Activated CD4-positive, CD25-positive, alpha-beta regulatory T cell (primary cell): Measurements from ENCODE around the gene PIGB.
"Not testable (repeated sequence)": the region's sequence is repeated elsewhere in the genome, so short reads cannot be mapped to it uniquely, and the experiment has no call there.

Source experiments
- DNase-seq, 4 experiments: peaks; one replicate each; lab custom pipeline; 2025; lab: John Stamatoyannopoulos, UW

Gene PIGB

DNA sequence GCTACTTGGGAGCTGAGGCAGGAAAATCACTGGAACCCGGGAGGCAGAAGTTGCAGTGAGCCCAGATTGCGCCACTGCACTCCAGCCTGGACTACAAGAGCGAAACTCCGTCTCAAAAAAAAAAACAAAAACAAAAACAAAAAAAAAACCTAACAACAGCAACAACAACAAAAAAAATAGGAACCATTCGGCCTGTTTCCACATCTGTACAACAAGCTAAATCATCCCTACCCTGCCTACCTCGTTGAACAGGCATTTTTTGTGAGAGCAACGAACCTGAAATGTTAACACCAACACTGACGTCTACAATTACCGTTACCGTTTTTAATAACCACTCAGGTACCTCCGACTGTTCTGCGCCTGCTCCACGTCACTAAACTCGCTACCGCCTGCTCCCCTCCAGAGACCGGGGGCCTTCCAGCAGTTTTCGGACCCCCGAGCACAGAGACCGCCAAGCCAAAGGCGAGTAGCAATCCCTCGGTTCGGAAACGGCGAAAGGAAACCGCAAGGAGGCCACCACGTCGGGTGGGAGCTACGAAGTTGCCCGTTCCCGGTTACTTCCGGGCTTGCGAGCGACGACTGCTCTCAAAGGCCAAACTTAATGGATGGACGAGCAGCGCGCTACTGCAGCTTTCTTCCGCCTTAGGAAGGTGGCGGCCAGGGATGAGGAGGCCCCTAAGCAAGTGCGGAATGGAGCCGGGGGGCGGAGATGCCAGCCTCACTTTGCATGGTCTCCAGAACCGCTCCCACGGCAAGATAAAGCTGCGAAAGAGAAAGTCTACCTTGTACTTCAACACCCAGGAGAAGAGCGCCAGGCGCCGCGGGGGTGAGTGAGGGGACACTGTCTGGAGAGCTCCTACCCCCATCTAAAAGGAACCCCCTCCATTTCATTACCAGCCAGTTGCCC lies at the start of gene PIGB, which contains the start of gene PIGBOS1:
PIGB (plus strand) TSS at position 635 of the 907 bp plus-strand sequence; CDS start at position 664, 29 bp downstream.
PIGBOS1 (minus strand) TSS at position 536 of the 907 bp plus-strand sequence. CDS start 1,331 bp downstream, outside the sequence.
- peak; percentile 54 to 65 (median 56) for DNase-seq

DNA sequence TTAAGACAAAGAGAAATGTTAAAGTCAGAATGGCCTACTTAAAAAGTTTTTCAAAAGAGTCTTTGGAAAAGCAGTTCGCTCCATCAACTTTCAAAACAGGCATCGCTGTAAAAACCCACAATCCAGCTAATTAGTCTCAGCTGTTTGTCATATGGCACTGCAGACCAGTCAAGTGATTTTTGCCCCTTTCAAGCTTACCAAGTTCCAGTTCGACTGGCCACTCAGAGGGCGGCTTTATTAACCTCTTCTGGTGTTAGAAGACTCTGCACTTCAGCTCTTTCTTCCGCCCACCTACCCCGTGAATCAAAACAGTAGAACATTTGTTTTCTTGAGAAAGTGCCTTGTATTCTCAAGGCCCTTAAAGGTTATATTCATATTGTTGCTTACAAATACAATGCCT lies 48.7 kb upstream of the PIGB start:
- no peak for DNase-seq

GRCh38 chr15:55276324-55276723 lies 42.7 kb upstream of the PIGB start:
- no peak for DNase-seq

GRCh38 chr15:55277116-55277564 lies 41.9 kb upstream of the PIGB start:
- no peak for DNase-seq

GRCh38 chr15:55277715-55278114 lies 41.3 kb upstream of the PIGB start:
- DNase-seq: no peak

DNA sequence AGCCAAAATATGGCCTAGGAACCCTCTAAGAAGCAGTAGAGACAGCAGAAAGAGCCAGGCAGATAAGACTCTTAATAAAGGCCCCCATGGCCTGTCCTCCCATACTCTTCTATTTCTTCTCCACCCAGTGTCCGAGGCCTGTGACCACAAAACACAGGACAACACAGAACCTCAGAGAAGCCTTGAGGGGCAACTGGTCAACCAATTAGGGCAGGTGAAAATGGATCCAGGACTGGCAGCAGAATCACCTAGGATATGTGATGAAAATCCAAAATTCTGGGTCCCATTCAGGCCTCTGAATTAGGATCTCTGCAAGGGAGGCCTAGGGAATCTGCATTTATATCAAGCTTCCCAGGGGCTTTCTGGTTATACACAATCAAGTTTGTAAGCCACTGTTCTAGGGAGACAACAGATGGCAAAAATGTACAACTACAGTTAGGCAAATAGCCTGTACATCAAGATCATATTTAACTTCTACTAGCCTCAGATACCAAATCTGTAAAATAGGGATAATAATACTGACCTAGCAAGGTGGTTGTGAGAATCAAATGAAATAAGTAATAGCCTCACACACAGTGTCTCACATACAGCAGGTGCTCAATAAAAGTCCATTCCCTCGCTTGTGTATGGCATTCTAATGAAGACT lies 39.8 kb upstream of the PIGB start:
- DNase-seq: no peak

GRCh38 chr15:55279746-55280351 lies 39.2 kb upstream of the PIGB start:
- DNase-seq: peak in 2 of 4 experiments; percentile 3 to 11

DNA sequence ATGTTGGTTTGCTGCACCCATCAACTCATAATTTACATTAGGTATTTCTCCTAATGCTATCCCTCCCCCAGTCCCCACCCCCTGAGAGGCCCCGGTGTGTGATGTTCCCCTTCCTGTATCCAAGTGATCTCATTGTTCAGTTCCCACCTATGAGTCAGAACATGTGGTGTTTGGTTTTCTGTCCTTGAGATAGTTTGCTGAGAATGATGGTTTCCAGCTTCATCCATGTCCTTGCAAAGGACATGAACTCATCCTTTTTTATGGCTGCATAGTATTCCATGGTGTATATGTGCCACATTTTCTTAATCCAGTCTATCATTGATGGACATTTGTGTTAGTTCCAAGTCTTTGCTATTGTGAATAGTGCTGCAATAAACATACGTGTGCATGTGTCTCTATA lies 38.4 kb upstream of the PIGB start:
- DNase-seq: not testable (repeated sequence)

DNA sequence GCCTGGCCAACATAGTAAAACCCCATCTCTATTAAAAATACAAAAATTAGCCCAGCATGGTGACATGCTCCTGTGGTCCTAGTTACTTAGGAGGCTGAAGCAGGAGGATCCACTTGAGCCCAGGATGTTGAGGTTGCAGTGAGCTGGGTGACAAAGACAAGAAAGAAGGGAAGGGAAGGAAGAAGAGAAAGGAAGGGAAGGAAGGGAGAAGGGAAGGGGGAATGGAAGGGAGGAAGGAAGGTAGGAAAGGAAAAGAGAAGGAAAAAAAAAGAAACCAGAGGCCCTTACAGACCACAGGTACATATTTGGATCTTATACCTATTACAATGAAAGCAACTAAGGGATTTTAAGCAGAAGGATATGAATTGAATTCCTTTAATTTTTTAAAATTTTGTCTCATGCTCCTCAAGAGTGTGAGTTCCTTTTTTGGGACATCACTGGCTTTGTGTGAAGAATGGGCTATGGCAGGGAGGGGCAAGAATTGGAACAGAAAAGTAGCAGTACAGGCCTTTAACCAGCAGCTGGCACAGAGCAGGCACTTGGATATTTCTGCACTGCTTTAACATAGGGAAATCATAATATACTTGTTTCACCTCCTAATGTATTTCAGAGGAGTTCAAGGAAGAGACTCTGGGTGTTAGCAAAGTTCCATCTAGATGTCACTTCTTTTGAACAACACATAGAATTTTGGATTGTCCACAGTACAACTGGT lies 37.3 kb upstream of the PIGB start:
- DNase-seq: no peak

DNA sequence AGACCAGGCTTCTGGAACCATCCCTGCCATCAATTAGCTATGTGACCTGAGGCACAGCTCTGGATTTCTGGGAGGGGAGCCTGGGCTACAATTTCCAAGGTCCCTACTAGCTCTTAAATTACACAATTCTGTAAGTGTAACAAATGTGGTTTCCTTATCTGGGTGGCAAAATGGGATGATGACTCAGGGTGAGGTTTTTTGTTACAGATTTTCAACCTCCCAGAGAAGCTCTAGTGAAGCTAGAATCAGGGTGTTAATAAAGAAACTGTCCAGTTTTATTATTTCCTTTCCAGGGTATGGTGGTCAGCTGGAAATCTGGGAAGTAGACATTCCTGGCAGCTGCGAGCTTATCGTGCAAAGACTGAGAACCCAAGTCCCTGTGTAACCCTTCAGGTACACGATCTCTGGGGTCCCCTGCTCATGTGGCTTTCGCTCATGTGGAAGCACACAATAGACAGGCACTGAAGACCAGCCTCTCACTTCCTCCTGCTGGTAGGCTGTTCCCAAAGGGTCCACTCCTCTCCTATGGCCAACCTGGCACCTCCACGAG lies 36.7 kb upstream of the PIGB start:
- DNase-seq: no peak

- no peak for DNase-seq
Observed at GRCh38 chr15:55283379-55284147, 35.5 kb upstream of the PIGB start.

- no peak for DNase-seq
Observed at GRCh38 chr15:55284426-55284825, 34.6 kb upstream of the PIGB start.

DNA sequence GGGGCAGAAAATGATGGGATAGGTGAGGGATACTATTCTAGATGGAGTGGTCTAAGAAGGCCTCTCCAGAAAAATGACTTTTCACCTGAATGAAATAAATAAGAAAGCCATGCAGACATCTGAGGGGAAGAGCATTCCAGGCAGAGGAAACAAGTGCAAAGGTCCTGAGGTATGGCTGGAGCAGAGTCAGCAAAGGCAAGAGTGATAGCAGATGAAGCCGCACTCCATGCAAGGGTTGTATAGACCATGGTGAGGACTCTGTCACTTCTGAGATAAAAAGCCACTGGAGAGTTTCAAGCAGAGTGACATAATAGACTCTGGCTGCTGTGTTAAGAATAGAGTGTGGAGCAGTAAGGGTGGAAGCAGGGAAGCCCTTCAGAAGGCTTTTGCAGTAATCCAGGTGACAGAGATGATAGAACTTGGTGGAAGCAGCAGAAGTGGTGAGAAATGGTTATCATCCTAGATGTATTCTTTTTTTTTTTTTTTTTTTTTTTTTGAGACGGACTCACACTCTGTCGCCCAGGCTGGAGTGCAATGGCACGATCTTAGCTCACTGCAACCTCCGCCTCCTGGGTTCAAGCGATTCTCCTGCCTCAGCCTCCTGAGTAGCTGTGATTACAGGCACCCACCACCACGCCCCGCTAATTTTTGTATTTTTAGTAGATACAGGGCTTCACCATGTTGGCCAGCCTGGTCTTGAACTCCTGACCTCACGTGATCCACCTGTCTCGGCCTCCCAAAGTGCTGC lies 32.4 kb upstream of the PIGB start:
- not testable (repeated sequence) for DNase-seq

- DNase-seq: no peak
Observed at GRCh38 chr15:55288006-55288717, 30.9 kb upstream of the PIGB start.

GRCh38 chr15:55289011-55289745 lies 29.8 kb upstream of the PIGB start:
- DNase-seq: peak in 1 of 4 experiments; percentile 7

DNA sequence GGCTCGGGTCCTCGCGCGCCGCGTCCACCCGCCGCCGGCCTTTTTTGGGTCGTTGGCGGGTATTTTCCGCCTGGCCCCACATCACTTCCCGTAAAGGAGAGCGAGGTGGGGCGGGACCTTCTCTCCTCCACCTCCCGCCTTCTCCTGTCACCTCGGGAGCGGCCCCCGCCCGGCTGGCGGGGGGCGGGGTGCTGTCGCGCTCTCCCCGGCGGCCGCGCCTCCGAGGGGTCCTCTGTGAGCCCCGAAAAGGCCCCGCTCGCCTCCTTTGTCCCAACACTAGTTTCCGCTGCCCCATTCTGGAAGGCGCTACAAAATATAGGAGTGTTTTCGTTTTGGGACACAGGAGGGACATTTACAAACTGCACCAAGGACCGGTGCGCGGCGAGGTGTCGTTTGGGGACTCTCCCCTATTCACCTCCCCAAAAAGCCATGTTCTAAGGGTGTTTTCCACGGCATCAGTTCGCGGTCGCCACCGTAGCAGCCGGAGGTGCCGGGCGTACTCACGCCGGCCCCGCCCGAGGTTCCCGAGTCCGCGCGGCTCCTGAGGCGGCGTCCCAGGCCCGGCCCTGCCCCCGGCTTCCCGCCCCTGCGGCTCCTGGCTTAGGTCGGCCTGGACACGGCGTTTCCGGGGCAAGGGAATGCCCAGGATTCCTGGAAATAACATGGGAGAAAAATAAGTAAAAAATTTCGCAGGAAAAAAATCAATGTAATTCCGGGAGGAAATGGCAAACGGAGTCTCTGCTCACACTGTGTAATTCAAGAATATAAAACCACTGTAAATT lies 29.1 kb upstream of the PIGB start, which contains the start of gene RAB27A:
RAB27A (minus strand) TSS at position 68 of the 782 bp plus-strand sequence. CDS start 54,879 bp downstream, outside the sequence.
- DNase-seq: peak; percentile 27 to 48 (median 47)

DNA sequence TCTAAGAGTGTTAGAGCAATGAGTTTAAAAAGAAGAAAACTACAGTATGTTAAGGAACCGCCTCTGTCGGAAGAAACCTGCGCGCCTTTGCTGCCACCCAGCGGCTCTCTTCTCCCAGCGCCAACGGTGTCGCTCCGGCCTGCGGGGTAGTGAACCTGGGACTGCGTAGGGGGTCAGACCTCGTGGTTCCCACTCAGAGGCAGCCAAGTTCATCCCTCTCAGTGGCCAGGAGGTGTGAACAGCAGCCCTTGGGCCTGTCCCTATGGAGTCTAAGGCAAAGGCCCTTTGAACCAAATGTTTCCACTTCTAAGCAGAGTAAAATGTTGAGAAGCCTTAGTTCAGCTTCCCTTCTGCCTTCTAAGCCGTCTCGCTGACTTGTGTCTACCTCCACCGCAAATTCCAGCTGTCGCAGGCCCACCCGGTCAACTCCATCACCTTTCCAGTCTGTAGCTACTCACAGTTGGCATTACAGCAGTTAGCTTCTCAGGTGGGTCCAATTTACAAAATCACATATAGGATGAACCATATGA lies 28.4 kb upstream of the PIGB start:
- DNase-seq: peak; percentile 62 to 74 (median 70)
